ENCODE measurements around the gene NFRKB. TPM values are rescaled to one million over a fixed set of nuclear protein-coding genes. Genes with fewer than 3 reads are reported as not detected.
"Not testable (repeated sequence)": the region's sequence is repeated elsewhere in the genome, so short reads cannot be mapped to it uniquely, and the experiment has no call there.

NFRKB gene
- total RNA-seq, 1 donor from 2014 or later: 11.8 TPM

DNA sequence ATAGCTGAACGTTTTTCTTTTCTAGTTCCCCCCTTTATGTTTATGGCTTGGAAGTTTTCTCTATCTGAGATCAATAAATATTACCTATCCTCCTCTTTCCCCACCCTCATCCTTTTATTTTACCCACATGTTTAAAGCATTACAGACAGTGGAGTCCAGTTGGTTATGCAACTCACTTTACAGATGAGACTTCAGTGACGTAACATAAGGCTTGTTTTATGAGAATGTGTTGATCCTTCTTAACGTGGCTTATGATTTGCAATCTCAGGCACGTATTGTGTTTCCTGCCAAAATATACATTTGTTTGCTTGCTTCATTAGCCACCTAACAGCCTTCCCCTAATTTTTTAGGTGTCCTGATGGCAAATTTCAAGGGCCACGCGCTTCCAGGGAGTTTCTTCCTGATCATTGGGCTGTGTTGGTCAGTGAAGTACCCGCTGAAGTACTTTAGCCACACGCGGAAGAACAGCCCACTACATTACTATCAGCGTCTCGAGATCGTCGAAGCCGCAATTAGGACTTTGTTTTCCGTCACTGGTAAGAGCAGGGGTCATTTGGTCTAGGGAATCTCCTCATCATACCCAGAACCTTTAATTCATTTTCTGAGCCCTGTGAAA is 43.1 kb downstream of the NFRKB start:
- intact Hi-C loops (cut with micrococcal nuclease): no loop called here
- Histone ChIP-seq H3K27ac (replicated peaks) (no peak overlapping the region), H3K36me3 (no peaks in the 10 kb centered on the region), H3K27me3 (ENCODE audit: low read depth) (peaks cover 8% of the 10 kb centered on the region), H3K4me3 (no peak overlapping the region), H3K4me1 (peaks cover 15% of the 10 kb centered on the region), H3K9me3 (replicated peaks) (no peaks in the 10 kb centered on the region)
- DNase-seq: no peak
- TF ChIP-seq, protein P1, sequence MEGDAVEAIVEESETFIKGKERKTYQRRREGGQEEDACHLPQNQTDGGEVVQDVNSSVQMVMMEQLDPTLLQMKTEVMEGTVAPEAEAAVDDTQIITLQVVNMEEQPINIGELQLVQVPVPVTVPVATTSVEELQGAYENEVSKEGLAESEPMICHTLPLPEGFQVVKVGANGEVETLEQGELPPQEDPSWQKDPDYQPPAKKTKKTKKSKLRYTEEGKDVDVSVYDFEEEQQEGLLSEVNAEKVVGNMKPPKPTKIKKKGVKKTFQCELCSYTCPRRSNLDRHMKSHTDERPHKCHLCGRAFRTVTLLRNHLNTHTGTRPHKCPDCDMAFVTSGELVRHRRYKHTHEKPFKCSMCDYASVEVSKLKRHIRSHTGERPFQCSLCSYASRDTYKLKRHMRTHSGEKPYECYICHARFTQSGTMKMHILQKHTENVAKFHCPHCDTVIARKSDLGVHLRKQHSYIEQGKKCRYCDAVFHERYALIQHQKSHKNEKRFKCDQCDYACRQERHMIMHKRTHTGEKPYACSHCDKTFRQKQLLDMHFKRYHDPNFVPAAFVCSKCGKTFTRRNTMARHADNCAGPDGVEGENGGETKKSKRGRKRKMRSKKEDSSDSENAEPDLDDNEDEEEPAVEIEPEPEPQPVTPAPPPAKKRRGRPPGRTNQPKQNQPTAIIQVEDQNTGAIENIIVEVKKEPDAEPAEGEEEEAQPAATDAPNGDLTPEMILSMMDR (IDR thresholded peaks at IDR 0.05; ENCODE audit: borderline replicate concordance): no peak

- no peak for DNase-seq
- Histone ChIP-seq H3K9me3 (replicated peaks) (no peaks in the 10 kb centered on the region), H3K36me3 (no peaks in the 10 kb centered on the region), H3K27me3 (ENCODE audit: low read depth) (peaks cover 8% of the 10 kb centered on the region), H3K4me1 (peaks cover 15% of the 10 kb centered on the region), H3K4me3 (no peak overlapping the region), H3K27ac (replicated peaks) (no peak overlapping the region)
- intact Hi-C loops (cut with micrococcal nuclease): no loop called here
- TF ChIP-seq, protein P1 (IDR thresholded peaks at IDR 0.05; ENCODE audit: borderline replicate concordance): no peak
Measured at GRCh38 chr11:129849447-129850130, 45.8 kb downstream of the NFRKB start.

DNA sequence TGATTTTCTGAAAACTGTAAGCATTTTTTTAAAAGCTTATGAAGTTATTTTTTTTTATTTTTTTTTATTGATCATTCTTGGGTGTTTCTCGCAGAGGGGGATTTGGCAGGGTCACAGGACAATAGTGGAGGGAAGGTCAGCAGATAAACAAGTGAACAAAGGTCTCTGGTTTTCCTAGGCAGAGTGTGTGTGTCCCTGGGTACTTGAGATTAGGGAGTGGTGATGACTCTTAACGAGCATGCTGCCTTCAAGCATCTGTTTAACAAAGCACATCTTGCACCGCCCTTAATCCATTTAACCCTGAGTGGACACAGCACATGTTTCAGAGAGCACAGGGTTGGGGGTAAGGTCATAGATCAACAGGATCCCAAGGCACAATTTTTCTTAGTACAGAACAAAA is 48.0 kb downstream of the NFRKB start:
- H3K27ac ChIP-seq (replicated peaks); H3K27me3 ChIP-seq (ENCODE audit: low read depth); DNase-seq; H3K36me3 ChIP-seq; H3K4me3 ChIP-seq; H3K4me1 ChIP-seq; H3K9me3 ChIP-seq (replicated peaks); intact Hi-C loops (cut with micrococcal nuclease): not testable (repeated sequence)

- intact Hi-C loops (cut with micrococcal nuclease): no loop called here
- Histone ChIP-seq H3K4me1 (no peaks in the 10 kb centered on the region), H3K36me3 (no peaks in the 10 kb centered on the region), H3K27ac (replicated peaks) (no peak overlapping the region), H3K9me3 (replicated peaks) (no peaks in the 10 kb centered on the region), H3K27me3 (ENCODE audit: low read depth) (peaks cover 8% of the 10 kb centered on the region), H3K4me3 (no peak overlapping the region)
- TF ChIP-seq, protein P1 (IDR thresholded peaks at IDR 0.05; ENCODE audit: borderline replicate concordance): no peak
- no peak for DNase-seq
Measured at GRCh38 chr11:129846508-129847335, 48.7 kb downstream of the NFRKB start.

Other genes starting within 250 kb of the NFRKB start
- not detected for gene TMEM45B, start 79.7 kb downstream of the NFRKB start, total RNA-seq
- 5.4 TPM for gene PRDM10, start 107.3 kb upstream of the NFRKB start, total RNA-seq
- 325 TPM for gene APLP2, start 174.3 kb upstream of the NFRKB start, total RNA-seq

Data from left ventricle myocardium inferior (tissue), 1 donor.